Measurements from ENCODE around the gene TESK2.

DNA sequence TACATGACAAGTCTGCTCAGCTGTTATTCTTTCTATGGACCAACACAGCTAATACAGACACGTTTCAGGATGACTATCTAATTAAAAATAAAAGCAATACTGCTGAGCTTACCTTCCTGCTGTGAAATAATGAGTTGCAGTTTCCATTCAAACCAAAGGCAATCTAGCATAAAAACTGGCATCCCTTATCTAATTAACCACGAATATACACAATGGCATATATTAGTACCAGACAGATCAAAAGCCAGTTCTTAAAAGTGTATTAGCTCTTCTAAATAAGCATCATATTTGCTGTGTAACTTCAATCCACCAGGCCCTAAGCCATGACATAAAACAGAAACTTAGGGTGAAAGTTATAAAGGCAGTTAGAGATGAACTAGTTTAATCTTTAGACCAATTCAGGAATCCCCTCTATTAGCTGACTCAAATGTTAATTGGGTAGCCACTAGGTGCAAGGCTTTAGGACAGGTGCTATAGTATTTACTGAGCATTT is 20.6 kb downstream of the TESK2 start:
- TF ChIP-seq, protein P1, sequence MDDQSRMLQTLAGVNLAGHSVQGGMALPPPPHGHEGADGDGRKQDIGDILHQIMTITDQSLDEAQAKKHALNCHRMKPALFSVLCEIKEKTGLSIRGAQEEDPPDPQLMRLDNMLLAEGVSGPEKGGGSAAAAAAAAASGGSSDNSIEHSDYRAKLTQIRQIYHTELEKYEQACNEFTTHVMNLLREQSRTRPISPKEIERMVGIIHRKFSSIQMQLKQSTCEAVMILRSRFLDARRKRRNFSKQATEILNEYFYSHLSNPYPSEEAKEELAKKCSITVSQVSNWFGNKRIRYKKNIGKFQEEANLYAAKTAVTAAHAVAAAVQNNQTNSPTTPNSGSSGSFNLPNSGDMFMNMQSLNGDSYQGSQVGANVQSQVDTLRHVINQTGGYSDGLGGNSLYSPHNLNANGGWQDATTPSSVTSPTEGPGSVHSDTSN (IDR thresholded peaks at IDR 0.05), result no peak
- TF ChIP-seq YY1 (IDR thresholded peaks at IDR 0.05; ENCODE audit: low read depth), result no peak
- TF ChIP-seq FOXM1 (IDR thresholded peaks at IDR 0.05; ENCODE audit: low read depth), result no peak
